ENCODE results near the gene ARHGEF16.

Gene ARHGEF16

DNA sequence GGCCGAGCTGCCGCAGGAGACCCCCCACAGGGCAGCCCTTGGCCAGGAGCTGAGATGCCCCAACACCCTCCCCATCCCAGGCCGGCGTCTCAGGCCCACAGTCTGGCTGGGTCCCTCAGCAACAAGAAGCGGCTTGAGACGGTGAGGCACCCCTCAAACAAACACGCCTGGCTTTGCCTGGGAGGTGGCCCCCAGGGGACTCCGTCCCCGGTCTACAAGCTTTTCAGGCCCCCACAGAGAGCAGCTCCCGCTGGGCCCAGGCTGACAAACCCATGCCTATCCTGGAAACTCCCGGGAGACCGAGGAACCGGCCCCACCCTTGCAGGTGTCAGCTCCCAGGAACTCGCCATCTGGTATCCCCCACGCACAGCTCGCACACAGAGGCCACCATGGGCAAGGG lies 67.0 kb downstream of the ARHGEF16 start:
- DNase-seq = no peak

DNA sequence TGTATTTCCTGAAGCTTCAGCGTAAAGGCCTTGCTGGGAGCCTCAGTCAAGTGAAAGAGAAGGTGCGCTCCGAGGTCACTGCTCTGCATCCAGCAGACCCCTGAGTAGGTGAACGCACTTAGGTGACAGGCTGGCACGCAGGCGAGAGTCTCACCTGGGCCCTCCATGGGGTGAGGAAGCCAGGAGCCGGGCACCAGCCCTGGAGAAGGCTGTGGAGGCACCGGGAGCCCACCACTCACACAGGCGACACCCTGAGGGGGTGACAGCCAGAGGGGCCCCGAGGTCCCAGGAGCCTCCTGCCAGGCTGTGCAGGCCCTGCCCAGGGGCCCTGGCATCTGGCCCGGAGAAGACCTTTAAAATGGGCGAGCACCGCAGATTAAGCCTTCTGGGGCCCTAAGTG lies 67.6 kb downstream of the ARHGEF16 start:
- no peak for DNase-seq

DNA sequence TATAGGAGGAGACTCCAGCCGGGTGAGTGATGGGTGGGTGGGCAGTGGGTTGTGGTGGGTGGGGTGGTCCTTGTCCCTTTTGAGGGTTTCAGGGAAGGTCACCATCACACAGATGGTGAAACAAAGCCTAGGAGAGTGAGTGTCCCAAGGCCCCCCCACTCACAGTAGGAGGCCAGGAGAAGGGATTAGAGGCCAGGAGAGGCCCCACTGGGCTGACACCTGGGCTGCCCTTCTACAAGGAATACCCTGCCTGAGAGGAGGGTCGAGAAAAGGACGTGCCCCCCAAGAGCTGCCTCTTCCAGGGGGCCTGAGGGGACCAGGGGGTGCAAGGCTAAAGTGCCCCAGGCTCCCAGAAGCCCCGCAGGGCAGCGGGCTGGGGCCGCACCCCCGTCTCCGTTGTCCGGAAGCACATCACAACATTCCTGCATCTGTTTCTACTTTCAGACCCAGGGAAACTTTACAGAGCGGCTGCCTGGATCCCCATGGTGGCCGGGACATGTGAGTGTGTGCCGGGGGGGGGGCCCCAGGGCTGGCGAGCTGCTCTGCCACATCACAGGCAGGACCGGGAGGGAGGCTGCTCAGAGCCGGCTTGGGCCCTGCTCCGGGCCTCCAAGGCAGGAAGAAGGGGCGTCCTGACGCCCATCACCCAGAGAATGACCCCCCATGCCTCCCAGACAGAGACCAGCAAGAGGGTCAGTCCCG lies 68.2 kb downstream of the ARHGEF16 start:
- no peak for DNase-seq

DNA sequence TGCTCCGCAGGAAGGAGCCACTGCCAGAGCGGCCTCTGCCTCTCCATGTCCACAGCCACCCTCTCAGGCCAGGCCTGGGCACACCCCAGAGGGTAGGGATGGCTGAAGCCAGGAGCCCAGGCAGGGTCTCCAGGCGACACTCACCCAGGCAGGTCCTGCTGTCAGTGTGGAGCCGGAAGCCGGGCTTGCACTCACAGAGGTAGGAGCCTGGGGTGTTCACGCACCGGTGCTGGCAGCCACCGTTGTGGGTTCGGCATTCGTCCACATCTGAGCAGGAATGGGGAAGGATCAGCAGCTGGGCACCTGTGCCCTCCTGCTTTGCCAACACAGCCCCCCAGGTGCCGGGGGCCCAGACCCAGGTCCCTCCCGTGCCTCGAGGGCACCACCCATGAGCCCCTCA lies 69.5 kb downstream of the ARHGEF16 start:
- DNase-seq = no peak

DNA sequence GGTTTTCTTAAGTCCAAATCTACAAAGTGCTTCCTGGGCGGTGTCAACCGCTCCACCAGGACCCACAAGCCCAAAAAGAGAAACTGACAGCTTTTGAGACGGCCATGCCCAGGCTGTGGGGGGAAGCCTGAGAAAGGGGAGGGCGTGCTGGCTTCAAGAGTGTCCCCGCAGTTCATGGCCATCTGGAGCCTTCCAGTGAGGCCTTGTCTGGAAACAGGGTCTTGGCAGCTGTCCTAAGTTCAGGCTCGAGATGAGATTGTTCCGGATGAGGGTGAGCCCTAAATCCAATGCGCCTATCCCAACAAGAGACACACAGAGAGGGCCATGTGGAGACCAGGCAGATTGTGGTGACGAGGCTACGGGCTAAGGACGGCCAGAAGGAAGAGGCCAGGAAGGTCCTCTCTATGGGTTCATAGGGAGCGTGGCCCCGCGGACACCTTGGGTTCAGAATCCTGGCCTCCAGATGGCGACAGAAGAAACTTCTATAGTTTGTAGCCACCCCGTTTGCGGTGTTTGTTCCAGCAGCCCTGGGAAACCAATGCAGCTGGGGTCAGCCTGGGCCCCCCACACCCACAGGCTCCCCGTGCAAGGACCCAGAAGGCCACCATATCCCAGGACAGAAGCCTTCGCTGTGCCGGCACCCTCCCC lies 70.2 kb downstream of the ARHGEF16 start:
- peak; percentile 5 to 52 for DNase-seq

DNA sequence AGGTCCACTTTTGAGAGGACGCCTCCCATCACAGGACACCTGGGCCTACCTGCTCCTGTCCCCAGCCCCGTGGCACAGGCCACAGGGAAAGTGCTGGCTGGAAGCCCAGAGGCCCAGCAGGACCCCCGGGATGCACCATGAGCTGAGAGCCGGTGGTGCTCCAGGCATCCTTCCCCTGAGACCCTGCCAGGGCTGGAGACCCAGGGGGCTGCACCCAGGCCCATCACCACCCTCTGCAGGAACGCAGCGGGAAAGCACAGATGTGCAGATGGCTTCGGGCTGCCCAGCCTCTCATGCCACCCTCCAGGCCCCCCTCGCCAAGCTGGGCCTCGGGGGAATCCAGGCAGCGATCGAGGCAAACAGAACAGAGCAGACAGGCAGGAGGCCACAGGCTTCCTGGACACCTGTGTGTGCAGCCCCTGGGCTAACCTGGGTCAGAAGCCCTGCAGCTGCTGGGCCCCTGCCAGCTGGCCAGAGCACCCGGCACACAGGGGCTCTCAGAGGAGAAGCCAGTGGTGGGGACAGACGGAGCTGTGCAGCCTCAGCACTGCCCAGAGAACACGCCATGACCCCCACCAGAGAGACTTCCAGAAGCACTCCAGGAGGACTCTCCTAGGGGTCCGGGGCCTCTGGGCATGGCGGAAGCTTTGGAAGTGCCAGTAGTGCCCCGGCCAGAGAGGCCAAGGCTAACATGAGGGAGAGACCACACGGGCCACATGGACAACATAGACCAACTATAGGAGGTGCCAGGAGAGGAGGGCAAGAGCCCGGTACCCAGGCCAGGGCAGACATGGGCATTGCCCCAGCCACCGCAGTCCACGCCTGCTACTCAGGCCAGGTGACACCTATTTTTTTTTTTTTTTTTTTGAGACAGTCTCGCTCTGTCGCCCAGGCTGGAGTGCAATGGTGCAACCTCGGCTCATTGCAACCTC lies 71.4 kb downstream of the ARHGEF16 start:
- no peak for DNase-seq

DNA sequence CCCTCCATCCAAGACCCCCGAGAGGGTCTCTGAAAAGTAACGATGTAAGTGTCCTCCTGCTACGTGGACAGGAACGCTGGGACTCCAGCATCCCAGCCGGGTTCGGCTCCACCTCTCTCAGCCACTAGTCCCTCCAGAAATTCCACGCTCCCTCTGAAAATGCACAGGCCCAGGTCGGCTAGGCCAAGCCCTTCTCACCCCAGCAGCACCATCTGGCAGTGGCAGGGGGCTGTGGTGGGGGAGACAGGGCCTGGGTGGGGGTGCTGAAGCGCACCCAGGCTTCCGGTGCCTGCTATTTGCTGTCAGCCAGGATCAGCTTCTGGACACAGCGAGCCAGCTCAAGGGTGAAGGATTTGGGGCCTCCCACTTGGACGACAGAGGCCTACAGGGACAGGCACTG lies 73.3 kb downstream of the ARHGEF16 start:
- DNase-seq = no peak

DNA sequence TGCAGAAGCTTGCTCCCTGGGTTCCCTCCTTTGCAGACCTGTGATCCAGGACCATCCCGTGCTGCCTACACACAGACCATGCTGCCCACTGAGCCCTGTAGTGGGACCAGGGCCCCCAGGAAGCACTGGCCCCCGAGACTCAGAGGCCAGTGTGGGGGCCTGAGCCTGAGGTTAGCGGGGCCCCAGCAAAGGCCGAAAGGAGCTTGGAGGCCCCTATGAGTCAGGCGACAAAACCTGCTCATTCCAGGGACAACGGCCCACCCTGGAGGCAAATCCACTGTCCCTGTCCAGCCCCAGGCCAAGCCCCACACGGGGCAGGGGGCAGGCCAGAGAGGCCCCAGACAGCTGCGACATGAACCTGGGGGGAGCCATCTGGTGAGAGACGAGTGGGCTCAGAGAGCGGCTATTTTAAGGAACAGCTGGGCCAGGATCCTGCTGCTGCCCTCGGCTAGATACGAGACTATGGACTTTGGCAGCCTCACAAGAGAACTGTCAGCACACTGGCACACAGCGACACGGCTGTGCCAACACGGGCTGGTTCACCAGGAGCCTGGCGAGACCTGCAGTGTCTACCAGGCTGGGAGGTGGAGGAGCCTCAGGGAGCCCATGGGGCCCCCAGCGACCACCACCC lies 74.7 kb downstream of the ARHGEF16 start:
- peak; percentile 19 to 66 for DNase-seq

DNA sequence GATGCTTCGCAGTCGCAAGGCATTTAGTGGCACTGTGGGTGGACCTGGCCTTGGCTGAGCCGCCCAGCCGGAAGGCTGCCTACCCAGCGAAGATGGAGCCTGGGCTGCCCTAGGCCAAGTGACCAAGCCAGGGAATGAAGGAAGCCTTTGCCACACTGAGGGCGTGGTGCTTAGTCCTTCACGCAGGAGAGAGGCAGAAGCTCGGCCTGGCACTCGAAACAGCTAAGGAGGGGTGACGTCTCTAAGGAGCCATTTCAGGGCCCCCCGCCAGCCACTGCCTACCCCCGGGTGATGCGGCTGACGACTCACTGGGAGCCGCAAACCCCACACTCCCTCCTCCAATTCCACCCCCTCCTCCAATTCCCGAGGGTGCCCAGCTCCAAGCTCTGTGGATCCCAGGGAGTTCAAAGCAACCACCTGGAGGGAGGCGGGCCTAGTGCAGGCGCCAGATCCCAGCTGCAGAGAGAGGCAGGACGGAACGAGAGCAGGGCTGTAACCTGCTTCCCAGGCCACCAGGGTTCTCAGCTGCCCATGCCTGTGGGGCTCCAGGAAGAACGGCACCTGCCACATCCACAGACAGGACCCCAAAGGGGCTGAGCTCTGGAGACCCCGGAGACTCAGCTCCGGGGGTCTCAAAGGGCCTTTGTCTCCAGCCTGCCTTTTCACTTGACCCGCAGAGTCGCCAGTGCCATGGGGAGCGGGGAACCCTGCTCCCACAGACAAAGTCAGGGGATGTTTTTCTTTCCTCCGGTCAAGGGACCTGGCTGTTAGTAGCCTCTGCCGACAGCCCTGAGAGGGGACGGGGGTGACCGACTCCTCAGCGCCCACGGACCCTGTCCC lies 75.8 kb downstream of the ARHGEF16 start:
- no peak for DNase-seq

Measured in cerebellar nuclear complex (tissue), 1 donor.